GM12878 (cell line): ENCODE results near the gene KLF7. TPM values are rescaled to one million over a fixed set of nuclear protein-coding genes. Genes with fewer than 3 reads are reported as not detected.

Experiments used
- ATAC-seq: fragments of 200-7000 bp; cut with Tn5 transposase; 3 replicates; pipeline ENCODE4 v1.9.1; 2020; ENCODE audit warnings: mild to moderate bottlenecking, moderate library complexity
- BruUV-seq: library from RNA; stranded (reverse); fragments of 400-500 nt; replicated peaks from 2 replicates; lab custom pipeline; 2021; lab: Mats Ljungman, UMichigan
- CTCF ChIA-PET: fragments of 300-600 bp; sonication (Branson Sonifier 250); formaldehyde crosslinking; extraction: SDS; loops from one replicate; lab custom pipeline; 2021; ENCODE audit warnings: inconsistent platforms; lab: Yijun Ruan, JAX
- POLR2A ChIA-PET: fragments of 350-600 bp; formaldehyde crosslinking; extraction: SDS; loops from one replicate; lab custom pipeline; 2021; ENCODE audit warnings: inconsistent platforms; lab: Charles Lee
- RAD21 ChIA-PET: fragments of 300-600 bp; sonication (Branson Sonifier 250); formaldehyde crosslinking; loops from one replicate; lab custom pipeline; 2023; ENCODE audit warnings: antibody characterized with exemption; ENCODE audit not compliant: unreplicated experiment; lab: Charles Lee
- SMC1A ChIA-PET: fragments of 300-600 bp; sonication (Branson Sonifier 250); formaldehyde crosslinking; loops from one replicate; lab custom pipeline; 2023; ENCODE audit not compliant: unreplicated experiment, uncharacterized antibody; lab: Charles Lee
- DNase-seq: peaks from one replicate; pipeline ENCODE4 v3.0.0-alpha.2; 2011; ENCODE audit warnings: low read depth, low spot score
- FAIRE-seq: peaks from 3 replicates; lab custom pipeline; 2011; peaks lifted over from hg19 to GRCh38; lab: Jason Lieb, UNC
- H2AFZ ChIP-seq: 2 replicates; pipeline ENCODE4 v1.6.0; 2011; ENCODE audit warnings: low read depth, low read length, control low read depth; ENCODE audit not compliant: control insufficient read depth
- H3K27ac ChIP-seq: 2 replicates; pipeline ENCODE4 v1.5.1; 2011; ENCODE audit warnings: control low read depth; ENCODE audit not compliant: control insufficient read depth, insufficient read depth
- H3K27me3 ChIP-seq, 2 experiments: replicated peaks in 1 of 2; 2 replicates each; pipeline versions ENCODE4 v1.6.0 to v1.6.1; 2011; ENCODE audit warnings: low read length in 1 of 2; ENCODE audit not compliant: control insufficient read depth in 2 of 2, insufficient read depth in 2 of 2
- H3K36me3 ChIP-seq, 2 experiments: 2 replicates each; pipeline ENCODE4 v1.5.1; 2011; ENCODE audit warnings: low read length in 1 of 2; ENCODE audit not compliant: control insufficient read depth in 2 of 2, insufficient read depth in 2 of 2
- H3K4me1 ChIP-seq: 2 replicates; pipeline ENCODE4 v1.6.1; 2011; ENCODE audit warnings: mild to moderate bottlenecking, low read length, moderate library complexity, mixed read lengths; ENCODE audit not compliant: control insufficient read depth, insufficient read depth
- H3K4me2 ChIP-seq: 2 replicates; pipeline ENCODE4 v1.6.0; 2011; ENCODE audit warnings: control low read depth; ENCODE audit not compliant: control insufficient read depth, insufficient read depth
- H3K4me3 ChIP-seq: fragments of 200-600 bp; sonication (generic); 2 replicates; pipeline ENCODE4 v1.5.1; 2016
- H3K79me2 ChIP-seq: 2 replicates; pipeline ENCODE4 v1.6.0; 2011; ENCODE audit warnings: low read length; ENCODE audit not compliant: control insufficient read depth, insufficient read depth
- H3K9ac ChIP-seq: 2 replicates; pipeline ENCODE4 v1.8.0; 2011; ENCODE audit warnings: low read length, control low read depth, mixed read lengths; ENCODE audit not compliant: control insufficient read depth, insufficient read depth
- H3K9me3 ChIP-seq: replicated peaks from 3 replicates; pipeline ENCODE4 v1.5.1; 2011; ENCODE audit warnings: mild to moderate bottlenecking, low read length; ENCODE audit not compliant: control insufficient read depth, insufficient read depth
- H4K20me1 ChIP-seq: 2 replicates; pipeline ENCODE4 v1.6.0; 2011; ENCODE audit not compliant: control insufficient read depth, insufficient read depth
- CHD4 ChIP-seq: fragments of 200-600 bp; sonication (generic); IDR thresholded peaks from 2 replicates; pipeline ENCODE4 v1.6.1; 2016; ENCODE audit warnings: mild to moderate bottlenecking
- CREM ChIP-seq: IDR thresholded peaks from 2 replicates; pipeline ENCODE4 v1.6.1; 2014; ENCODE audit warnings: antibody characterized with exemption, low read depth
- IKZF2 ChIP-seq, 2 experiments: fragments of 450-650 bp; IDR thresholded peaks; 2 replicates each; pipeline ENCODE4 v1.6.1; 2017; ENCODE audit warnings: mild to moderate bottlenecking in 2 of 2, moderate library complexity in 2 of 2
- IRF4 ChIP-seq: IDR thresholded peaks from 2 replicates; pipeline ENCODE4 v1.6.1; 2011; ENCODE audit warnings: low read depth, low read length
- KDM1A ChIP-seq: fragments of 200-600 bp; sonication (generic); IDR thresholded peaks from 2 replicates; pipeline ENCODE4 v1.6.1; 2016; ENCODE audit warnings: borderline replicate concordance
- RUNX3 ChIP-seq: IDR thresholded peaks from 2 replicates; pipeline ENCODE4 v1.6.1; 2012; ENCODE audit warnings: low read length, inconsistent platforms
- SIN3A ChIP-seq: IDR thresholded peaks from 2 replicates; pipeline ENCODE4 v1.6.1; 2012; ENCODE audit warnings: low read depth, low read length, improper control_type of control experiment
- SMARCA5 ChIP-seq: fragments of 450-650 bp; IDR thresholded peaks from 2 replicates; pipeline ENCODE4 v1.6.1; 2017; ENCODE audit warnings: mild to moderate bottlenecking
- SUZ12 ChIP-seq: fragments of 200-600 bp; sonication (generic); IDR thresholded peaks from one replicate; pipeline ENCODE4 v1.6.1; 2018; ENCODE audit warnings: antibody characterized with exemption, mild to moderate bottlenecking; ENCODE audit not compliant: unreplicated experiment
- WGBS: methylation state at CpG from one replicate; pipeline ENCODE4 v1.1.6; 2016; ENCODE audit warnings: low lambda C conversion rate; ENCODE audit not compliant: insufficient replicate concordance, insufficient coverage; ENCODE audit errors: missing lambda C conversion rate; 5-methylcytosine and 5-hydroxymethylcytosine counted together
- in situ Hi-C: fragments of 300-500 bp; cut with MboI; formaldehyde crosslinking; loops from 9 replicates; pipeline ENCODE4 v1.14.3; 2018; ENCODE audit warnings: mixed read lengths
- intact Hi-C: fragments of 100-400 bp; cut with micrococcal nuclease; formaldehyde crosslinking; loops from one replicate; pipeline ENCODE4 v1.14.2; 2022; ENCODE audit not compliant: unreplicated experiment
- polyA plus RNA-seq, 11 experiments: library from polyadenylated mRNA; depleted of rRNA in 4 of 11; unstranded in 6 of 11; stranded (reverse) in 5 of 11; fragments of >200 nt; fragmentation: Nextera tagmentation in 4 of 11; fragmentation: Illumina TruSeq in 1 of 11; extraction: Ambion mirVana in 4 of 11; extraction: Trizol in 1 of 11; gene quantifications; 1 replicate in 1 of 11; 2 replicates in 10 of 11; pipeline versions ENCODE4 v1.2.1 to v1.2.3, GENCODE V29; 2011 to 2016; ENCODE audit warnings: inconsistent platforms in 2 of 11, missing spikeins in 2 of 11, low read depth in 1 of 11
- total RNA-seq, 4 experiments: library from RNA; depleted of rRNA in 3 of 4; stranded (reverse); fragments of >200 nt in 3 of 4; fragmentation: Illumina TruSeq in 1 of 4; extraction: Trizol in 1 of 4; gene quantifications; 2 replicates each; pipeline versions ENCODE4 v1.2.1 to v1.2.3, GENCODE V29; 2013 to 2021

The KLF7 gene
- total and polyA plus RNA-seq, 10 of the 15 experiments (the other 5 are each of a cell fraction or from before 2014, with no cell fraction given) = 2.4 to 24.8 (median 8.5) TPM

DNA sequence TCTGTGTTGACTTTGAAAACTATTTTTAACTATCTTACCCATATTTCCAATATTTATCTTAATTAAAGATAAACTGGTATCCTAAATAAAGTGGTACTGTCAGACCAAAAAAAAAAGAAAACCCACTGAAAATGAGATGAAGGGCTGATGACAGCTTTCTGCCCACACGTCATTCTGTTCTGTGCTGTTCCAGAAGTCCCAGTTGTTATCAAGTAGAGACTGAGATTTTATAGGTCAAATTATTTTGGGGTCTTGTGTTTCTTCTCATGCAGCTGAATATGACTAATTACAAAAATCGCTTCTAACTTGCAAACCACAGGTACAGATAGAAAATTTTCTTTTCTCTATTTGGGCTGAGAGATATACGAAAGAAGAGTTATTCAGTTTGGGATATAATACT lies 48.7 kb upstream of the KLF7 start:
- ATAC-seq (no peak), DNase-seq (no peak), FAIRE-seq (no peak)
- H3K4me1 ChIP-seq = no peaks in the 10 kb centered on the region
- H3K27ac ChIP-seq = no peak overlapping the region
- no peak overlapping the region for H3K9ac ChIP-seq
- no TSS peak for BruUV-seq
- no peak overlapping the region for H3K4me2 ChIP-seq
- in situ Hi-C loops (no loop called here), intact Hi-C loops (no loop called here)
- SMC1A ChIA-PET = no interaction called here
- 2% methylated on average over 3 of the region's 3 CpGs for WGBS
- H3K36me3 ChIP-seq = no peaks in the 10 kb centered on the region
- no peaks in the 10 kb centered on the region for H3K9me3 ChIP-seq
- H3K79me2 ChIP-seq = no peaks in the 10 kb centered on the region
- H2AFZ ChIP-seq = no peak overlapping the region
- no peaks in the 10 kb centered on the region for H3K27me3 ChIP-seq
- no peaks in the 10 kb centered on the region for H4K20me1 ChIP-seq
- TF ChIP-seq CREM = 0 out of 2 replicates have a peak, but pooled peaks have one; percentile 18
- TF ChIP-seq RUNX3 = peak; percentile 46; the same call in 1 of the 2 replicates
- TF ChIP-seq KDM1A = no peak
- POLR2A ChIA-PET = interaction anchor here (0.6 kb wide), 1 partner anchor 282 kb away, joined by 4 read pairs; no protein-coding TSS in a partner anchor
- CTCF ChIA-PET = no interaction called here
- no peak overlapping the region for H3K4me3 ChIP-seq
- RAD21 ChIA-PET = no interaction called here

DNA sequence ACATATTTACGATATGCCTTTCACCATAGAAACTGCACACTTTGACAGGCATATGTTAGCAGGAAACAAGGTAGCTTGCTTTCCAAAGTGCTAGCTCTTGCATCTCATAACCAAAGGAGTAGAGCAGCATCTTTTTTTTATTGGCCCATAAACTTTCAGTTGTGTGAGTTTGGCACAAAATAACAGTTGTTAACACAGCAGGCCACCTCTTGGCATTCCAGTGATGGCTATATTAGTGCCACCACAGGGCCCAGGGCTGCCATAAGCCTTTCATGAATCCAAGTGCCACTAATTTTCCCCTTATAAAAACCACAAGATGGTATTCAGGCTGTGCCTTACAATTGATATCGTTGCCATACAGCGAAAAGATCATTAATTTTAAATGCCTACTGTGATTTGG lies 40.3 kb upstream of the KLF7 start:
- no peaks in the 10 kb centered on the region for H3K79me2 ChIP-seq
- H2AFZ ChIP-seq = no peak overlapping the region
- in situ Hi-C loops = no loop called here
- ChIA-PET RAD21 (interaction anchor here (1.4 kb wide), 1 partner anchor 406 kb away, joined by 4 read pairs; no protein-coding TSS in a partner anchor), CTCF (no interaction called here), POLR2A (no interaction called here), SMC1A (interaction anchor here (0.9 kb wide), 1 partner anchor 15 kb away, joined by 4 read pairs; no protein-coding TSS in a partner anchor)
- H3K36me3 ChIP-seq = no peaks in the 10 kb centered on the region
- FAIRE-seq = no peak
- DNase-seq = no peak
- no peak overlapping the region for H3K27ac ChIP-seq
- H3K4me2 ChIP-seq = no peak overlapping the region
- H3K4me1 ChIP-seq = no peaks in the 10 kb centered on the region
- no peak for TF ChIP-seq CHD4
- no peak for TF ChIP-seq SIN3A
- TF ChIP-seq IKZF2 (IDR thresholded peaks at IDR 0.05) = no peak
- no peak for TF ChIP-seq IRF4
- no peak for TF ChIP-seq SUZ12
- TF ChIP-seq SMARCA5 = no peak
- H3K9ac ChIP-seq = no peak overlapping the region
- ATAC-seq = no peak
- no peak overlapping the region for H3K4me3 ChIP-seq
- no TSS peak for BruUV-seq
- intact Hi-C loops = no loop called here
- 41% methylated on average over 3 of the region's 3 CpGs for WGBS
- no peaks in the 10 kb centered on the region for H4K20me1 ChIP-seq
- H3K27me3 ChIP-seq = no peaks in the 10 kb centered on the region
- no peaks in the 10 kb centered on the region for H3K9me3 ChIP-seq
